Activated CD8-positive, alpha-beta T cell treated with anti-CD3 and anti-CD28 coated beads for 36 hours (primary cell): ENCODE results near the gene SNW1. TPM values are rescaled to one million over a fixed set of nuclear protein-coding genes. Genes with fewer than 3 reads are reported as not detected.
A peak's percentile ranks its signal among the peaks of the same experiment; 100 is the strongest.

Experiments used
- ATAC-seq: fragments of 200-7000 bp; cut with Tn5 transposase; one replicate; pipeline ENCODE4 v1.10.0; 2021; ENCODE audit warnings: mild to moderate bottlenecking, moderate library complexity
- CTCF ChIA-PET: fragments of 350-600 bp; sonication (Branson Sonifier 250); formaldehyde crosslinking; loops from one replicate; lab custom pipeline; 2021; ENCODE audit warnings: antibody characterized with exemption; lab: Charles Lee
- POLR2A ChIA-PET: fragments of 350-600 bp; sonication (Branson Sonifier 250); formaldehyde crosslinking; loops from one replicate; lab custom pipeline; 2021; ENCODE audit warnings: antibody characterized with exemption; lab: Charles Lee
- DNase-seq: peaks from one replicate; pipeline ENCODE4 v3.0.0-alpha.2; 2020
- H3K27ac Mint-ChIP-seq: one replicate; pipeline ENCODE4 v1.8.0; 2021; ENCODE audit warnings: mild to moderate bottlenecking, mixed read lengths
- H3K27me3 Mint-ChIP-seq: one replicate; pipeline ENCODE4 v1.8.0; 2021; ENCODE audit warnings: mixed read lengths
- H3K36me3 Mint-ChIP-seq: one replicate; pipeline ENCODE4 v1.8.0; 2021; ENCODE audit warnings: low read depth, mixed read lengths
- H3K4me1 Mint-ChIP-seq: one replicate; pipeline ENCODE4 v1.8.0; 2021; ENCODE audit warnings: low read depth, mixed read lengths
- H3K4me3 Mint-ChIP-seq: one replicate; pipeline ENCODE4 v1.8.0; 2021; ENCODE audit warnings: mild to moderate bottlenecking, moderate library complexity, mixed read lengths
- H3K9me3 Mint-ChIP-seq: one replicate; pipeline ENCODE4 v1.8.0; 2021; ENCODE audit warnings: mixed read lengths
- CTCF ChIP-seq: fragments of 200-600 bp; IDR thresholded peaks from one replicate; pipeline ENCODE4 v1.8.0; 2022; ENCODE audit warnings: antibody characterized with exemption, mild to moderate bottlenecking
- intact Hi-C: fragments of 100-400 bp; cut with micrococcal nuclease; formaldehyde crosslinking; loops from one replicate; pipeline ENCODE4 v1.10.0; 2022
- total RNA-seq, 2 experiments: library from RNA; stranded (reverse); gene quantifications; one replicate each; pipeline ENCODE4 v1.2.3, GENCODE V29; 2021

SNW1 gene
- total RNA-seq, 2 experiments from 2014 or later: 95.2 to 121 TPM

GRCh38 chr14:77730976-77731497 is 29.9 kb downstream of the SNW1 start:
- Mint-ChIP-seq H3K27me3 (no peaks in the 10 kb centered on the region), H3K4me1 (peaks cover 8% of the 10 kb centered on the region), H3K27ac (peak overlapping the region; percentile 76), H3K36me3 (peaks cover 50% of the 10 kb centered on the region), H3K9me3 (no peaks in the 10 kb centered on the region), H3K4me3 (no peak overlapping the region)
- CTCF ChIA-PET: interaction anchor here (1.1 kb wide), 1 partner anchor 8 kb away, joined by 3 read pairs; no protein-coding TSS in a partner anchor
- intact Hi-C loops: no loop called here
- TF ChIP-seq CTCF: no peak
- POLR2A ChIA-PET: no interaction called here
- DNase-seq (no peak), ATAC-seq (no peak)

GRCh38 chr14:77722301-77722700 is 38.7 kb downstream of the SNW1 start:
- intact Hi-C loops: no loop called here
- ATAC-seq (no peak), DNase-seq (no peak)
- Mint-ChIP-seq H3K27me3 (no peaks in the 10 kb centered on the region), H3K4me1 (no peaks in the 10 kb centered on the region), H3K9me3 (no peaks in the 10 kb centered on the region), H3K27ac (peak overlapping the region; percentile 68), H3K4me3 (no peak overlapping the region), H3K36me3 (peaks cover 59% of the 10 kb centered on the region)
- TF ChIP-seq CTCF: no peak
- CTCF ChIA-PET: interaction anchor here (0.9 kb wide), 1 partner anchor 9 kb away, joined by 3 read pairs; no protein-coding TSS in a partner anchor
- POLR2A ChIA-PET: no interaction called here

GRCh38 chr14:77721437-77721836 is 39.5 kb downstream of the SNW1 start:
- no peaks in the 10 kb centered on the region for H3K9me3 Mint-ChIP-seq
- no peaks in the 10 kb centered on the region for H3K27me3 Mint-ChIP-seq
- no peak overlapping the region for H3K4me3 Mint-ChIP-seq
- intact Hi-C loops: no loop called here
- TF ChIP-seq CTCF: no peak
- CTCF ChIA-PET: no interaction called here
- DNase-seq: no peak
- ATAC-seq: no peak
- H3K36me3 Mint-ChIP-seq: peaks cover 56% of the 10 kb centered on the region
- peak overlapping the region; percentile 18 for H3K27ac Mint-ChIP-seq
- POLR2A ChIA-PET: interaction anchor here (1.1 kb wide), 1 partner anchor 13 kb away, joined by 4 read pairs; no protein-coding TSS in a partner anchor
- H3K4me1 Mint-ChIP-seq: no peaks in the 10 kb centered on the region

GRCh38 chr14:77717608-77718305 is 43.2 kb downstream of the SNW1 start:
- ChIA-PET CTCF (interaction anchor here (0.9 kb wide), 1 partner anchor 9 kb away, joined by 3 read pairs; no protein-coding TSS in a partner anchor), POLR2A (no interaction called here)
- Mint-ChIP-seq H3K9me3 (no peaks in the 10 kb centered on the region), H3K4me1 (peaks cover 22% of the 10 kb centered on the region), H3K4me3 (no peak overlapping the region), H3K36me3 (peaks cover 54% of the 10 kb centered on the region), H3K27ac (peak overlapping the region; percentile 43), H3K27me3 (no peaks in the 10 kb centered on the region)
- intact Hi-C loops: no loop called here
- DNase-seq (no peak), ATAC-seq (no peak)
- TF ChIP-seq CTCF: no peak

- no peaks in the 10 kb centered on the region for H3K27me3 Mint-ChIP-seq
- peak overlapping the region; percentile 84 for H3K27ac Mint-ChIP-seq
- H3K4me3 Mint-ChIP-seq: peak overlapping the region; percentile 9
- no peaks in the 10 kb centered on the region for H3K9me3 Mint-ChIP-seq
- intact Hi-C loops: no loop called here
- no peak for TF ChIP-seq CTCF
- ChIA-PET POLR2A (interaction anchor here (0.6 to 0.9 kb wide), 2 partner anchors 9 to 904 kb away, joined by 3 to 7 read pairs; no protein-coding TSS in a partner anchor), CTCF (no interaction called here)
- ATAC-seq (peak; percentile 67), DNase-seq (peak; percentile 47)
- peaks cover 47% of the 10 kb centered on the region for H3K36me3 Mint-ChIP-seq
- H3K4me1 Mint-ChIP-seq: peaks cover 31% of the 10 kb centered on the region
These were observed 46.0 kb downstream of the SNW1 start for GRCh38 chr14:77714926-77715325.
